Lower leg skin (tissue), 3 donors: Measurements from ENCODE around the gene VPS51.

Experiments used
- POLR2A ChIP-seq, 2 donors: fragments of 450-650 bp; IDR thresholded peaks; one replicate each; pipeline ENCODE4 v1.6.1; 2016 to 2017; ENCODE audit warnings: antibody characterized with exemption in 2 of 2, mild to moderate bottlenecking in 1 of 2, moderate library complexity in 1 of 2
- TF ChIP-seq, protein P1 (sequence below), 3 donors: fragments of 450-650 bp; IDR thresholded peaks; one replicate each; pipeline ENCODE4 v1.5.1; 2016; ENCODE audit warnings: antibody characterized with exemption in 3 of 3, mild to moderate bottlenecking in 3 of 3, moderate library complexity in 2 of 3

DNA sequence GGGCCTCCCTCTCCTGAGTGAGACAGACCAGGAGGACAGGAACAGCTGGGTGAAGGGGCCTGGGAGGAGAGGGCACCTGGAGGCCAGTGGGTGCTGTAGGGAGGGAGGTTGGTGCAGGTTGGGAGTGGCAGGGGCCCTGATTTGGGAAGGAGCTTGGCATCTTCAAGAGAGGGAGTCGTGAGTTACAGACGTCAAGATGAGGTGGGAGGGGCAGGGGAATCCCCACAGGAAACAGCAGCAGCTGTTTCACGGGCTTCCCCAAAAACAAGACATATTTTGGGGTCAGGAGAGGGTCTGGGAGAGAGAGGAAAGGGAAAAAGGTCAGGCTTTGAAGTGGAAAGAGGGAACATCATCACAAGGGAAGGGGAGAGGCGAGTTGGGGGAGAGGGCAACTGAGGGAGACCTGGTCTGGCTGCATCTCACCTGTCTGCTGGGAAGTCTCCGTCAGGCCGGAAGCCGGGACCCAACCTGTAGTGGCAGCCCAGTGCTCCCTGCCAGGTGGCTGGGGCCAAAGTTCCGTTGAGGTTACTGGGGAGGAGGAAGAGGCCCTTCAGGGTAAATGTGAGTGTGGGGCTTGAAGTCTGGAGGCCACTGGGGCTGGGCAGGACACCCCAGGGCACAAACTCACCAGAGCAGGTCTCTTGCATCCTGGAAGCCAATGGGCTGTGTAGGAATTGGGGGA lies 42.0 kb upstream of the VPS51 start:
- TF ChIP-seq, protein P1, sequence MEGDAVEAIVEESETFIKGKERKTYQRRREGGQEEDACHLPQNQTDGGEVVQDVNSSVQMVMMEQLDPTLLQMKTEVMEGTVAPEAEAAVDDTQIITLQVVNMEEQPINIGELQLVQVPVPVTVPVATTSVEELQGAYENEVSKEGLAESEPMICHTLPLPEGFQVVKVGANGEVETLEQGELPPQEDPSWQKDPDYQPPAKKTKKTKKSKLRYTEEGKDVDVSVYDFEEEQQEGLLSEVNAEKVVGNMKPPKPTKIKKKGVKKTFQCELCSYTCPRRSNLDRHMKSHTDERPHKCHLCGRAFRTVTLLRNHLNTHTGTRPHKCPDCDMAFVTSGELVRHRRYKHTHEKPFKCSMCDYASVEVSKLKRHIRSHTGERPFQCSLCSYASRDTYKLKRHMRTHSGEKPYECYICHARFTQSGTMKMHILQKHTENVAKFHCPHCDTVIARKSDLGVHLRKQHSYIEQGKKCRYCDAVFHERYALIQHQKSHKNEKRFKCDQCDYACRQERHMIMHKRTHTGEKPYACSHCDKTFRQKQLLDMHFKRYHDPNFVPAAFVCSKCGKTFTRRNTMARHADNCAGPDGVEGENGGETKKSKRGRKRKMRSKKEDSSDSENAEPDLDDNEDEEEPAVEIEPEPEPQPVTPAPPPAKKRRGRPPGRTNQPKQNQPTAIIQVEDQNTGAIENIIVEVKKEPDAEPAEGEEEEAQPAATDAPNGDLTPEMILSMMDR (IDR thresholded peaks at IDR 0.05), result no peak
- no peak for TF ChIP-seq POLR2A (IDR thresholded peaks at IDR 0.05)
